Suprapubic skin (tissue), 4 donors: ENCODE results near the gene APRT. TPM values are rescaled to one million over a fixed set of nuclear protein-coding genes. Genes with fewer than 3 reads are reported as not detected.

ENCODE experiments used
- DNase-seq, 2 donors: peaks; one replicate each; pipeline ENCODE4 v3.0.0-alpha.2; 2019; ENCODE audit warnings: low spot score in 2 of 2
- H3K27ac ChIP-seq: fragments of 200-600 bp; sonication (generic); one replicate; pipeline ENCODE4 v1.5.1; 2019
- H3K27me3 ChIP-seq: fragments of 200-600 bp; sonication (generic); one replicate; pipeline ENCODE4 v1.5.1; 2019
- H3K36me3 ChIP-seq: fragments of 200-600 bp; sonication (generic); one replicate; pipeline ENCODE4 v1.5.1; 2019
- H3K4me1 ChIP-seq: fragments of 200-600 bp; sonication (generic); one replicate; pipeline ENCODE4 v1.5.1; 2019
- H3K4me3 ChIP-seq: fragments of 200-600 bp; sonication (generic); one replicate; pipeline ENCODE4 v1.5.1; 2019; ENCODE audit warnings: mild to moderate bottlenecking
- H3K9me3 ChIP-seq: fragments of 200-600 bp; sonication (generic); one replicate; pipeline ENCODE4 v1.5.1; 2019
- CTCF ChIP-seq, 2 donors: fragments of 200-600 bp in 1 of 2; fragments of 450-650 bp in 1 of 2; sonication (generic) in 1 of 2; IDR thresholded peaks; one replicate each; pipeline ENCODE4 v1.5.1; 2016 to 2019; ENCODE audit warnings: antibody characterized with exemption in 2 of 2, mild to moderate bottlenecking in 1 of 2, moderate library complexity in 1 of 2
- EP300 ChIP-seq: sonication (generic); formaldehyde crosslinking; IDR thresholded peaks from one replicate; pipeline ENCODE4 v1.6.1; 2017; ENCODE audit warnings: antibody characterized with exemption
- POLR2A ChIP-seq, 2 donors: fragments of 450-650 bp; IDR thresholded peaks; one replicate each; pipeline ENCODE4 v1.6.1; 2017; ENCODE audit warnings: antibody characterized with exemption in 2 of 2, mild to moderate bottlenecking in 2 of 2, moderate library complexity in 2 of 2
- POLR2AphosphoS5 ChIP-seq, 3 donors: sonication (generic); formaldehyde crosslinking; IDR thresholded peaks; one replicate each; pipeline ENCODE4 v1.6.1; 2017; ENCODE audit warnings: antibody characterized with exemption in 3 of 3
- WGBS: methylation state at CpG from one replicate; pipeline ENCODE4 v1.1.5; 2018; 5-methylcytosine and 5-hydroxymethylcytosine counted together
- total RNA-seq, 4 donors: library from RNA; depleted of rRNA; stranded (reverse); fragments of >200 nt; gene quantifications; one replicate each; pipeline ENCODE4 v1.1.0, GENCODE V29; 2016

The APRT gene
- total RNA-seq, 4 donors from 2014 or later: 122 to 382 (median 250) TPM

GRCh38 chr16:88762258-88762870 lies 49.4 kb downstream of the APRT start:
- DNase-seq: no peak
- H3K4me3 ChIP-seq: no peak overlapping the region
- whole genome bisulfite sequencing: 74% methylated on average over 10 of the region's 16 CpGs
- no peak for TF ChIP-seq EP300
- TF ChIP-seq CTCF (IDR thresholded peaks at IDR 0.05): no peak
- no peak for TF ChIP-seq POLR2AphosphoS5 (IDR thresholded peaks at IDR 0.05)
- TF ChIP-seq POLR2A (IDR thresholded peaks at IDR 0.05): no peak
- H3K9me3 ChIP-seq: no peaks in the 10 kb centered on the region
- H3K4me1 ChIP-seq: peaks cover 68% of the 10 kb centered on the region
- H3K27ac ChIP-seq: no peak overlapping the region
- H3K36me3 ChIP-seq: peaks cover 5% of the 10 kb centered on the region
- H3K27me3 ChIP-seq: no peaks in the 10 kb centered on the region

GRCh38 chr16:88761830-88762229 lies 49.9 kb downstream of the APRT start:
- H3K4me3 ChIP-seq: no peak overlapping the region
- no peak for TF ChIP-seq POLR2A (IDR thresholded peaks at IDR 0.05)
- peaks cover 5% of the 10 kb centered on the region for H3K36me3 ChIP-seq
- peaks cover 63% of the 10 kb centered on the region for H3K4me1 ChIP-seq
- no peaks in the 10 kb centered on the region for H3K9me3 ChIP-seq
- H3K27me3 ChIP-seq: no peaks in the 10 kb centered on the region
- 51% methylated on average over 7 of the region's 10 CpGs for WGBS
- DNase-seq: no peak
- no peak overlapping the region for H3K27ac ChIP-seq

- DNase-seq: no peak
- TF ChIP-seq POLR2A (IDR thresholded peaks at IDR 0.05) (no peak), POLR2AphosphoS5 (IDR thresholded peaks at IDR 0.05) (no peak), EP300 (no peak), CTCF (IDR thresholded peaks at IDR 0.05) (no peak)
- H3K9me3 ChIP-seq: no peaks in the 10 kb centered on the region
- no peak overlapping the region for H3K27ac ChIP-seq
- no CpG with 5 or more reads among the region's 11 CpGs for WGBS
- H3K27me3 ChIP-seq: no peaks in the 10 kb centered on the region
- peaks cover 5% of the 10 kb centered on the region for H3K36me3 ChIP-seq
- no peak overlapping the region for H3K4me3 ChIP-seq
- H3K4me1 ChIP-seq: peaks cover 63% of the 10 kb centered on the region
Measured at GRCh38 chr16:88761143-88761534, 50.6 kb downstream of the APRT start.

- Histone ChIP-seq H3K27me3 (no peaks in the 10 kb centered on the region), H3K27ac (no peak overlapping the region), H3K36me3 (peaks cover 5% of the 10 kb centered on the region), H3K4me1 (peaks cover 62% of the 10 kb centered on the region), H3K4me3 (no peak overlapping the region), H3K9me3 (no peaks in the 10 kb centered on the region)
- TF ChIP-seq CTCF (IDR thresholded peaks at IDR 0.05) (no peak), POLR2AphosphoS5 (IDR thresholded peaks at IDR 0.05) (no peak), POLR2A (IDR thresholded peaks at IDR 0.05) (no peak), EP300 (no peak)
- 71% methylated on average over 16 of the region's 24 CpGs for WGBS
- no peak for DNase-seq
Measured at GRCh38 chr16:88760424-88761142, 51.1 kb downstream of the APRT start.

- H3K4me1 ChIP-seq: peaks cover 63% of the 10 kb centered on the region
- WGBS: 95% methylated on average over 4 of the region's 22 CpGs
- TF ChIP-seq CTCF (IDR thresholded peaks at IDR 0.05) (no peak), EP300 (no peak), POLR2AphosphoS5 (IDR thresholded peaks at IDR 0.05) (no peak), POLR2A (IDR thresholded peaks at IDR 0.05) (no peak)
Measured at GRCh38 chr16:88759976-88760350, 51.8 kb downstream of the APRT start.

More at GRCh38 chr16:88759976-88760350, 51.8 kb downstream of the APRT start:
- Histone ChIP-seq H3K27me3 (no peaks in the 10 kb centered on the region), H3K4me3 (no peak overlapping the region), H3K36me3 (peaks cover 5% of the 10 kb centered on the region), H3K9me3 (no peaks in the 10 kb centered on the region), H3K27ac (no peak overlapping the region)
- no peak for DNase-seq

Other genes with a start within 250 kb of the APRT start
- 10 to 100 TPM; 15.7 to 20.8 (median 20.3) TPM for gene ZC3H18, start 241.5 kb downstream of the APRT start, total RNA-seq
- not detected for gene IL17C, start 173.4 kb downstream of the APRT start, total RNA-seq
- gene CYBA, start 160.9 kb downstream of the APRT start, total RNA-seq: 10 to 100 TPM; 22.4 to 39.1 (median 29.7) TPM
- 10 to 100 TPM; 18.9 to 77.6 (median 44.7) TPM for gene MVD, start 148.8 kb downstream of the APRT start, total RNA-seq
- under 1 TPM in 2 of 4 donors, not detected in 2; 0.40 to 0.44 TPM for gene SNAI3, start 125.4 kb downstream of the APRT start, total RNA-seq
- gene RNF166, start 105.5 kb downstream of the APRT start, total RNA-seq: 10 to 100 TPM; 12.4 to 15.8 (median 14.6) TPM
- gene CTU2, start 105.4 kb downstream of the APRT start, total RNA-seq: 10 to 100 TPM in 2 of 4 donors, 1 to 10 TPM in 2; 7.8 to 17.8 (median 10.9) TPM
- 100 to 1,000 TPM; 185 to 269 (median 224) TPM for gene PIEZO1, start 26.7 kb downstream of the APRT start, total RNA-seq
- 10 to 100 TPM in 2 of 4 donors, 1 to 10 TPM in 2; 4.7 to 25.7 (median 10.7) TPM for gene CDT1, start 8.1 kb downstream of the APRT start, total RNA-seq
- gene GALNS, start 45.0 kb upstream of the APRT start, total RNA-seq: 100 to 1,000 TPM in 1 of 4 donors, 10 to 100 TPM in 3; 31.1 to 134 (median 43.3) TPM
- gene TRAPPC2L, start 45.2 kb upstream of the APRT start, total RNA-seq: 10 to 100 TPM; 31.9 to 49.2 (median 36.3) TPM
- not detected for gene PABPN1L, start 54.7 kb upstream of the APRT start, total RNA-seq
- gene CBFA2T3, start 165.3 kb upstream of the APRT start, total RNA-seq: 1 to 10 TPM; 1.5 to 6.6 (median 2.9) TPM